A549 (cell line): ENCODE results near the gene MCM10. TPM values are rescaled to one million over a fixed set of nuclear protein-coding genes. Genes with fewer than 3 reads are reported as not detected.

Experiments
- ATAC-seq, 2 experiments: fragments of 200-7000 bp in 1 of 2; fragments of >200 bp in 1 of 2; cut with Nextera tagmentation in 1 of 2; cut with Tn5 transposase in 1 of 2; 3 replicates each; pipeline versions ENCODE4 v1.8.0 to v1.9.1; 2018 to 2020; ENCODE audit warnings: mild to moderate bottlenecking in 1 of 2, moderate library complexity in 1 of 2
- CTCF ChIA-PET: fragments of 300-600 bp; sonication (Branson Sonifier 250); formaldehyde crosslinking; extraction: SDS; loops from one replicate; lab custom pipeline; 2021; ENCODE audit warnings: antibody characterized with exemption, inconsistent platforms; lab: Yijun Ruan, JAX
- POLR2A ChIA-PET: fragments of 350-600 bp; formaldehyde crosslinking; extraction: SDS; loops from one replicate; lab custom pipeline; 2021; ENCODE audit warnings: antibody characterized with exemption, inconsistent platforms; lab: Yijun Ruan, JAX
- DNase-seq, 2 experiments: peaks; one replicate each; pipeline versions ENCODE4 v3.0.0 to v3.0.0-alpha.2; 2011 to 2016; ENCODE audit warnings: low read depth in 1 of 2, low spot score in 1 of 2
- FAIRE-seq: peaks from 2 replicates; lab custom pipeline; 2011; peaks lifted over from hg19 to GRCh38; lab: Jason Lieb, UNC
- H3K27ac ChIP-seq, 2 experiments: fragments of >200 bp; sonication (Bioruptor Twin); formaldehyde crosslinking; 3 replicates each; pipeline ENCODE4 v1.5.1; 2016 to 2017
- H3K4me1 ChIP-seq: fragments of >200 bp; sonication (Bioruptor Twin); formaldehyde crosslinking; 3 replicates; pipeline ENCODE4 v1.6.1; 2016
- H3K4me2 ChIP-seq: fragments of >200 bp; sonication (Bioruptor Twin); formaldehyde crosslinking; 3 replicates; pipeline ENCODE4 v1.6.1; 2016
- H3K4me3 ChIP-seq: fragments of >200 bp; sonication (Bioruptor Twin); formaldehyde crosslinking; 3 replicates; pipeline ENCODE4 v1.5.1; 2016
- H3K9me3 ChIP-seq: fragments of >200 bp; sonication (Bioruptor Twin); formaldehyde crosslinking; 3 replicates; pipeline ENCODE4 v1.6.1; 2016
- BHLHE40 ChIP-seq: IDR thresholded peaks from 2 replicates; pipeline ENCODE4 v1.6.1; 2012; ENCODE audit warnings: low read depth, low read length, inconsistent platforms
- CBX2 ChIP-seq: fragments of 200-600 bp; sonication (generic); IDR thresholded peaks from 2 replicates; pipeline ENCODE4 v1.6.1; 2016; ENCODE audit warnings: low read depth, mild to moderate bottlenecking, borderline replicate concordance
- CBX8 ChIP-seq: fragments of 200-600 bp; sonication (generic); IDR thresholded peaks from 2 replicates; pipeline ENCODE4 v1.6.1; 2016
- CEBPB ChIP-seq, 2 experiments: fragments of >200 bp in 1 of 2; sonication (Bioruptor Twin) in 1 of 2; formaldehyde crosslinking in 1 of 2; IDR thresholded peaks; 2 replicates each; pipeline ENCODE4 v1.6.1; 2012 to 2016
- CHD4 ChIP-seq: fragments of 200-600 bp; sonication (generic); IDR thresholded peaks from 2 replicates; pipeline ENCODE4 v1.6.1; 2016; ENCODE audit warnings: antibody characterized with exemption, mild to moderate bottlenecking, borderline replicate concordance
- CTCF ChIP-seq: fragments of >200 bp; sonication (Bioruptor Twin); formaldehyde crosslinking; IDR thresholded peaks from 3 replicates; pipeline ENCODE4 v1.5.1; 2016
- EHF ChIP-seq: fragments of 250-450 bp; sonication (Bioruptor Pico); IDR thresholded peaks from 2 replicates; pipeline ENCODE4 v1.5.0; 2020; ENCODE audit warnings: mild to moderate bottlenecking
- EHMT2 ChIP-seq: fragments of 200-600 bp; sonication (generic); IDR thresholded peaks from 2 replicates; pipeline ENCODE4 v1.6.1; 2016; ENCODE audit warnings: antibody characterized with exemption, low read depth, mild to moderate bottlenecking, moderate library complexity
- EP300 ChIP-seq, 2 experiments: fragments of >200 bp; sonication (Bioruptor Twin); formaldehyde crosslinking; IDR thresholded peaks; 2 replicates in 1 of 2; 3 replicates in 1 of 2; pipeline ENCODE4 v1.6.1; 2016 to 2017
- ESRRA ChIP-seq: fragments of 150-350 bp; IDR thresholded peaks from 2 replicates; pipeline ENCODE4 v1.6.1; 2014; ENCODE audit warnings: mild to moderate bottlenecking, low read length, borderline replicate concordance
- FOSB ChIP-seq: fragments of 250-450 bp; sonication (Bioruptor Pico); IDR thresholded peaks from 2 replicates; pipeline ENCODE4 v1.5.0; 2020; ENCODE audit warnings: mild to moderate bottlenecking, moderate library complexity
- FOSL2 ChIP-seq, 2 experiments: fragments of 450-650 bp in 1 of 2; fragments of >200 bp in 1 of 2; sonication (Bioruptor Twin) in 1 of 2; formaldehyde crosslinking; IDR thresholded peaks; 2 replicates each; pipeline versions ENCODE4 v1.5.0 to v1.6.1; 2016 to 2020; ENCODE audit warnings: mild to moderate bottlenecking in 1 of 2, moderate library complexity in 1 of 2
- FOXS1 ChIP-seq: fragments of 250-450 bp; sonication (Bioruptor Pico); IDR thresholded peaks from 2 replicates; pipeline ENCODE4 v1.5.0; 2020; ENCODE audit warnings: mild to moderate bottlenecking, moderate library complexity
- GATA3 ChIP-seq: IDR thresholded peaks from 2 replicates; pipeline ENCODE4 v1.6.1; 2012; ENCODE audit warnings: borderline replicate concordance
- HDAC2 ChIP-seq: fragments of 200-600 bp; sonication (generic); IDR thresholded peaks from 2 replicates; pipeline ENCODE4 v1.6.1; 2016
- HOXB5 ChIP-seq: fragments of 250-450 bp; sonication (Bioruptor Pico); IDR thresholded peaks from 2 replicates; pipeline ENCODE4 v1.5.0; 2020; ENCODE audit warnings: mild to moderate bottlenecking, moderate library complexity
- JUNB ChIP-seq: fragments of >200 bp; sonication (Bioruptor Twin); formaldehyde crosslinking; IDR thresholded peaks from 2 replicates; pipeline ENCODE4 v1.6.1; 2016
- KDM1A ChIP-seq: fragments of 200-600 bp; sonication (generic); IDR thresholded peaks from 2 replicates; pipeline ENCODE4 v1.6.1; 2016; ENCODE audit warnings: low read depth, mild to moderate bottlenecking
- MAFK ChIP-seq: fragments of 450-650 bp; IDR thresholded peaks from 2 replicates; pipeline ENCODE4 v1.6.1; 2014; ENCODE audit not compliant: partially characterized antibody
- MYC ChIP-seq: IDR thresholded peaks from 2 replicates; pipeline ENCODE4 v1.6.1; 2012; ENCODE audit warnings: mild to moderate bottlenecking, inconsistent platforms, low read length, improper control_type of control experiment, borderline replicate concordance
- NFE2L2 ChIP-seq: fragments of 150-350 bp; conservative IDR thresholded peaks from 2 replicates; pipeline ENCODE4 v1.6.1; 2014; ENCODE audit warnings: low read length
- NPAS2 ChIP-seq: fragments of 250-450 bp; sonication (Bioruptor Pico); IDR thresholded peaks from 2 replicates; pipeline ENCODE4 v1.8.0; 2022; ENCODE audit warnings: mild to moderate bottlenecking, moderate library complexity, borderline replicate concordance
- NR3C1 ChIP-seq: fragments of >200 bp; sonication (Bioruptor Twin); formaldehyde crosslinking; IDR thresholded peaks from 3 replicates; pipeline ENCODE4 v1.6.1; 2017
- POLR2AphosphoS2 ChIP-seq: conservative IDR thresholded peaks from 2 replicates; pipeline ENCODE4 v1.6.1; 2012; ENCODE audit warnings: low read length, improper control_type of control experiment, inconsistent platforms
- RARB ChIP-seq: fragments of 250-450 bp; sonication (Bioruptor Pico); IDR thresholded peaks from 2 replicates; pipeline ENCODE4 v1.8.0; 2021; ENCODE audit warnings: mild to moderate bottlenecking, moderate library complexity
- RCOR1 ChIP-seq: fragments of 150-350 bp; IDR thresholded peaks from 2 replicates; pipeline ENCODE4 v1.6.1; 2014; ENCODE audit warnings: antibody characterized with exemption, low read length, low read depth
- RFX5 ChIP-seq: fragments of 450-650 bp; IDR thresholded peaks from 2 replicates; pipeline ENCODE4 v1.7.1; 2014; ENCODE audit warnings: antibody characterized with exemption, mild to moderate bottlenecking, moderate library complexity
- SMC3 ChIP-seq: fragments of >200 bp; sonication (Bioruptor Twin); formaldehyde crosslinking; IDR thresholded peaks from 3 replicates; pipeline ENCODE4 v1.6.1; 2018; ENCODE audit warnings: inconsistent platforms
- SREBF2 ChIP-seq: fragments of 450-650 bp; IDR thresholded peaks from 2 replicates; pipeline ENCODE4 v1.6.1; 2014; ENCODE audit warnings: mild to moderate bottlenecking, moderate library complexity
- USF2 ChIP-seq: fragments of 450-650 bp; IDR thresholded peaks from 2 replicates; pipeline ENCODE4 v1.6.1; 2014; ENCODE audit warnings: antibody characterized with exemption
- ZC3H11A ChIP-seq: fragments of 450-650 bp; IDR thresholded peaks from 2 replicates; pipeline ENCODE4 v1.6.1; 2014; ENCODE audit warnings: antibody characterized with exemption, mild to moderate bottlenecking
- ZSCAN20 ChIP-seq: fragments of 250-450 bp; sonication (Bioruptor Pico); IDR thresholded peaks from 2 replicates; pipeline ENCODE4 v1.8.0; 2022; ENCODE audit warnings: mild to moderate bottlenecking, moderate library complexity
- WGBS: methylation state at CpG from one replicate; pipeline ENCODE4 v1.1.6; 2017; ENCODE audit errors: missing lambda C conversion rate; 5-methylcytosine and 5-hydroxymethylcytosine counted together
- polyA plus RNA-seq, 4 experiments: library from polyadenylated mRNA; depleted of rRNA in 3 of 4; stranded (reverse); fragments of >200 nt; fragmentation: RNase III in 1 of 4; extraction: RNeasy Plus Mini Kit Qiagen cat#74134 plus additional on column Dnase treatment in 1 of 4; gene quantifications; 2 replicates in 3 of 4; 3 replicates in 1 of 4; pipeline ENCODE4 v1.2.3, GENCODE V29; 2011 to 2017

Gene MCM10
- polyA plus RNA-seq, 2 of the 4 experiments (the other 2 are of a cell fraction) = 24.3 to 24.4 TPM

- no peak overlapping the region for H3K27ac ChIP-seq
- no peak overlapping the region for H3K4me2 ChIP-seq
- CTCF ChIA-PET = interaction anchor here (4.6 kb wide), 1 partner anchor 12 kb away, joined by 27 read pairs; the partner anchor contains the start of gene MCM10
- no peaks in the 10 kb centered on the region for H3K4me1 ChIP-seq
- FAIRE-seq = no peak
- WGBS = 91% methylated on average over 2 of the region's 2 CpGs
- POLR2A ChIA-PET = no interaction called here
- H3K9me3 ChIP-seq = no peaks in the 10 kb centered on the region
- ATAC-seq = no peak
- DNase-seq = no peak
- no peak overlapping the region for H3K4me3 ChIP-seq
- TF ChIP-seq RFX5 (no peak), SMC3 (no peak), CTCF (no peak), NR3C1 (no peak), USF2 (no peak), CBX2 (no peak), GATA3 (no peak), POLR2AphosphoS2 (no peak), FOXS1 (CRISPR knock-in tag) (no peak), JUNB (no peak), RCOR1 (no peak), CHD4 (no peak), HOXB5 (no peak), CEBPB (IDR thresholded peaks at IDR 0.05) (no peak)
- TF ChIP-seq, all 56 proteins: peak for 0
Observed at GRCh38 chr10:13173616-13174015, 12.3 kb downstream of the MCM10 start.

GRCh38 chr10:13180788-13181187 is 19.4 kb downstream of the MCM10 start:
- WGBS = 93% methylated on average over 4 of the region's 4 CpGs
- no peak for DNase-seq
- Histone ChIP-seq H3K4me3 (no peak overlapping the region), H3K4me2 (no peak overlapping the region)
- TF ChIP-seq MYC (no peak), KDM1A (no peak), FOSL2 (IDR thresholded peaks at IDR 0.05) (no peak), FOSL2 (CRISPR knock-in tag; IDR thresholded peaks at IDR 0.05) (no peak), CEBPB (IDR thresholded peaks at IDR 0.05) (no peak), SREBF2 (no peak), BHLHE40 (no peak), HDAC2 (no peak), CBX8 (no peak), ZC3H11A (no peak), ZSCAN20 (CRISPR knock-in tag) (no peak), NFE2L2 (no peak), EP300 (IDR thresholded peaks at IDR 0.05) (no peak), RARB (no peak), FOSB (CRISPR knock-in tag) (no peak), ESRRA (no peak), NPAS2 (CRISPR knock-in tag) (no peak), USF2 (no peak), MAFK (no peak), EHF (CRISPR knock-in tag) (no peak), EHMT2 (no peak)
- TF ChIP-seq, all 56 proteins: peak for 0
- FAIRE-seq = no peak
- Histone ChIP-seq H3K27ac (no peak overlapping the region), H3K4me1 (no peaks in the 10 kb centered on the region), H3K9me3 (no peaks in the 10 kb centered on the region)
- no peak for ATAC-seq
- ChIA-PET CTCF (interaction anchor here (2.8 kb wide), 1 partner anchor 19 kb away, joined by 19 read pairs; the partner anchor contains the start of gene MCM10), POLR2A (no interaction called here)
